ENCODE measurements around the gene PEX19.

PEX19 gene

DNA sequence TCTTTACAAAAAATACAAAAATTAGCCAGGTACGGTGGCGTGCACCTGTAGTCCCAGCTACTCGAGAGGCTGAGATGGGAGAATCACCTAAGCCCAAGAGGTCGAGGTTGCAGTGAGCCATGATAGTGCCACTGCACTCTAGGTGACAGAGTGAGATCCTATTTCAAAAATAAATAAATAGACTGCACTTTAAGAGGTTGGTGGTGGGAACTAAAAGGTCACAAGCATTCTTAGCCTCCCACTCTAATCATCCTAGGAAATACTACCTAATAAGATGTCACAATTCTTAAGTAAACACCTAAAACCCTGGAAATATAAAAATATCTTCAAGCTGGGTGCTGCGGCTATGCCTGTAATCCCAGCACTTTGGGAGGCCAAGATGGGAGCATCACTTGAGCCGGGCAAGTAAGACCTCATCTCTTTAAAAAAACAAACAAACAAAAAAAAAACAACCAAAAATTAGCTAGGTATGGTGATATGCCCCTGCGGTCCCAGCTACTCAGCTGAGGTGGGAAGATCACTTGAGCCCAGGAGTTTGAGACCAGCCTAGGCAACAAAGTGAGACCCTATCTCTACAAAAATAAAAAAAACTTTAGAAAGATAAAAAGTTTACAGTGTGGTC is 26.6 kb downstream of the PEX19 start:
- H3K4me1 ChIP-seq (ENCODE audit: control insufficient read depth in 2 of 2, insufficient read depth in 2 of 2, low read length in 2 of 2), result peaks cover 8 to 16% of the 10 kb centered on the region in 2 donors
- H3K9me3 ChIP-seq (ENCODE audit: control insufficient read depth in 2 of 2, low read length in 2 of 2), result no peaks in the 10 kb centered on the region
- no peak overlapping the region for H3K4me3 ChIP-seq (ENCODE audit: low read length in 2 of 2)
- peaks cover 0 to 3% of the 10 kb centered on the region in 2 donors for H3K36me3 ChIP-seq (ENCODE audit: control insufficient read depth in 2 of 2, insufficient read depth in 2 of 2, low read length in 2 of 2)
- no peak overlapping the region for H3K9ac ChIP-seq (ENCODE audit: low read depth in 1 of 2, low read length in 2 of 2)
- no peaks in the 10 kb centered on the region for H3K27me3 ChIP-seq (ENCODE audit: control insufficient read depth in 2 of 2, insufficient read depth in 2 of 2, low read length in 2 of 2)
- H3K27ac ChIP-seq (ENCODE audit: low read depth in 2 of 2, low read length in 2 of 2), result no peak overlapping the region

DNA sequence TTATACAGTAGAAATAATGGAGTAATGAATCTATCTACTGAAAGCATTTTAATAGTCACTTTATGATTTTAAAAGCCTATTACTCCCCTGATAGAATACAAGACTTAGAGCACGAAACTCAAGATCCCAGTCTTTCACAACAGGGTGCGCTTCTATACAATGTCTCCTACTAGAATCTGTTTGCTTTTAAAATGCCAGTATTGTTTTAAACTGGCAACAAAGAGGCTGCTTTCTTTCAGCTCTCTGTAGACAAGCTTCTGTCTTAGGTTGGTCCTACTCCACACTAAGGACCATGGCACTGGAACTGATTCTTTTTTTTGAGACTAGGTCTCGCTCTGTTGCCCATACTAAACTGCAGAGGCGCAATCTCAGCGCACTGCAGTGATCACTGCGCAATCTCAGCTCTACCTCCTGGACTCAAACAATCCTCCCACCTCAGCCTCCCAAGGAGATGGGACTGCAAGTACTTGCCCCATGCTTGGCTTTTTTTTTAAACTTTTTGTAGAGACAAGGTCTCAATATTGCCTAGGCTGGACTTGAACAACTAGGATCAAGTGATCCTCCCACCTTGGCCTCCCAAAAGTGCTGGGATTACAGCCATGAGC is 27.4 kb downstream of the PEX19 start:
- no peak overlapping the region for H3K9ac ChIP-seq (ENCODE audit: low read depth in 1 of 2, low read length in 2 of 2)
- H3K4me1 ChIP-seq (ENCODE audit: control insufficient read depth in 2 of 2, insufficient read depth in 2 of 2, low read length in 2 of 2), result peaks cover 8% of the 10 kb centered on the region in 2 donors
- H3K36me3 ChIP-seq (ENCODE audit: control insufficient read depth in 2 of 2, insufficient read depth in 2 of 2, low read length in 2 of 2), result peaks cover 0 to 3% of the 10 kb centered on the region in 2 donors
- no peak overlapping the region for H3K4me3 ChIP-seq (ENCODE audit: low read length in 2 of 2)
- H3K27me3 ChIP-seq (ENCODE audit: control insufficient read depth in 2 of 2, insufficient read depth in 2 of 2, low read length in 2 of 2), result no peaks in the 10 kb centered on the region
- H3K27ac ChIP-seq (ENCODE audit: low read depth in 2 of 2, low read length in 2 of 2), result no peak overlapping the region
- no peaks in the 10 kb centered on the region for H3K9me3 ChIP-seq (ENCODE audit: control insufficient read depth in 2 of 2, low read length in 2 of 2)

DNA sequence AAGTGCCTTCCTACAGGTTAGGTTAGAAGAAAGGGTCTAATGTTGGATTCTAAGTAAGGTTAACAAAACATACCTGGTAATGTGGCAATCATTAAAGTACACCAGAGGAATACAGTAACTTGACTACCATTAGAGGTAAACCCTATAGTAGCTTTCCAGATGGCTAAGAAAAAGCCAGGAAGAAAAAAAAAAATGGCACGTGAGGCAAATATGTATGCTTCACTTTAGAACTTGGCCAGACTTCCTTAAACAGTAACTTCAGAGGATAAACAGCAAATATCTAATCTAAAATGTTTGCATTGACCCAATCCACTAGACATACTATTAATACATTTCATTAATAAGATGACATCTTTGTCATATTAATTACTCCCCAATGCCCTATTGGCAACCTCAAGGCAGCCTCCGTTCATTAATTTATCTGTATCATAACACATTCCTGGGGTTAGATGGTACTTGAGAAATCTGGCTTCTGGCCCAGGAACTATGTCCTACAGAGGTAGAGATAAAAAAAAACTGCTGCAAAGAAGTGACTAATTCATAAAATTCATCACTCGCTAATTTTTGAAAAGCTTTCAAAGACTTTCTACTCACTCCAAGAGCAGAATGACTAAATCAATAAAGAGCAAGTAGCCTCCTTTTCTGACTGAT is 28.4 kb downstream of the PEX19 start:
- Histone ChIP-seq H3K27ac (ENCODE audit: low read depth in 2 of 2, low read length in 2 of 2) (no peak overlapping the region), H3K4me3 (ENCODE audit: low read length in 2 of 2) (no peak overlapping the region), H3K4me1 (ENCODE audit: control insufficient read depth in 2 of 2, insufficient read depth in 2 of 2, low read length in 2 of 2) (peaks cover 8% of the 10 kb centered on the region in 2 donors), H3K9ac (ENCODE audit: low read depth in 1 of 2, low read length in 2 of 2) (no peak overlapping the region), H3K9me3 (ENCODE audit: control insufficient read depth in 2 of 2, low read length in 2 of 2) (no peaks in the 10 kb centered on the region), H3K36me3 (ENCODE audit: control insufficient read depth in 2 of 2, insufficient read depth in 2 of 2, low read length in 2 of 2) (peaks cover 0 to 3% of the 10 kb centered on the region in 2 donors), H3K27me3 (ENCODE audit: control insufficient read depth in 2 of 2, insufficient read depth in 2 of 2, low read length in 2 of 2) (no peaks in the 10 kb centered on the region)

DNA sequence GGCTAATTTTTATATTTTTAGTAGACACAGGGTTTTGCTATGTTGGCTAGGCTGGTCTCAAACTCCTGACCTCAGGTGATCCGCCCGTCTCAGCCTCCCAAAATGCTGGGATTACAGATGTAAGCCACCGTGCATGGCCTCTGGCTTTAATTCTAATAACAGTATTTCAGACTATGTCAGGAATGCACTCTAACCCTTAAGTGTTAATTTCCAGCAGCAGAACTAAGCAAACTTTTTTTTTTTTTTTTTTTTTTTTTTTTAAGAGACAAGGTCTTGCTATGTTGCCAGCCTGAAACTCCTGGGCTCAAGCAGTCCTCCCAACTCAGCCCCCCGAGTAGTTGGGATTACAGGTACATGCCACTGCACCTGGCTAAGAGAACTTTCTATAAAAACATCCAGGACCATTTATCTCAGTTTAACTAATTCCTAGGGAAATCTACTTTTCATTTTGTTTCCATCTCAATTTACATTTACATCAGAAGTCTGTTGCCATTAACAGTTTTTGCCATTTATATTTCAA is 29.1 kb downstream of the PEX19 start:
- no peak overlapping the region for H3K4me3 ChIP-seq (ENCODE audit: low read length in 2 of 2)
- peaks cover 2 to 4% of the 10 kb centered on the region in 2 donors for H3K4me1 ChIP-seq (ENCODE audit: control insufficient read depth in 2 of 2, insufficient read depth in 2 of 2, low read length in 2 of 2)
- no peak overlapping the region for H3K9ac ChIP-seq (ENCODE audit: low read depth in 1 of 2, low read length in 2 of 2)
- peaks cover 0 to 6% of the 10 kb centered on the region in 2 donors for H3K36me3 ChIP-seq (ENCODE audit: control insufficient read depth in 2 of 2, insufficient read depth in 2 of 2, low read length in 2 of 2)
- no peaks in the 10 kb centered on the region for H3K9me3 ChIP-seq (ENCODE audit: control insufficient read depth in 2 of 2, low read length in 2 of 2)
- H3K27me3 ChIP-seq (ENCODE audit: control insufficient read depth in 2 of 2, insufficient read depth in 2 of 2, low read length in 2 of 2), result no peaks in the 10 kb centered on the region
- no peak overlapping the region for H3K27ac ChIP-seq (ENCODE audit: low read depth in 2 of 2, low read length in 2 of 2)

DNA sequence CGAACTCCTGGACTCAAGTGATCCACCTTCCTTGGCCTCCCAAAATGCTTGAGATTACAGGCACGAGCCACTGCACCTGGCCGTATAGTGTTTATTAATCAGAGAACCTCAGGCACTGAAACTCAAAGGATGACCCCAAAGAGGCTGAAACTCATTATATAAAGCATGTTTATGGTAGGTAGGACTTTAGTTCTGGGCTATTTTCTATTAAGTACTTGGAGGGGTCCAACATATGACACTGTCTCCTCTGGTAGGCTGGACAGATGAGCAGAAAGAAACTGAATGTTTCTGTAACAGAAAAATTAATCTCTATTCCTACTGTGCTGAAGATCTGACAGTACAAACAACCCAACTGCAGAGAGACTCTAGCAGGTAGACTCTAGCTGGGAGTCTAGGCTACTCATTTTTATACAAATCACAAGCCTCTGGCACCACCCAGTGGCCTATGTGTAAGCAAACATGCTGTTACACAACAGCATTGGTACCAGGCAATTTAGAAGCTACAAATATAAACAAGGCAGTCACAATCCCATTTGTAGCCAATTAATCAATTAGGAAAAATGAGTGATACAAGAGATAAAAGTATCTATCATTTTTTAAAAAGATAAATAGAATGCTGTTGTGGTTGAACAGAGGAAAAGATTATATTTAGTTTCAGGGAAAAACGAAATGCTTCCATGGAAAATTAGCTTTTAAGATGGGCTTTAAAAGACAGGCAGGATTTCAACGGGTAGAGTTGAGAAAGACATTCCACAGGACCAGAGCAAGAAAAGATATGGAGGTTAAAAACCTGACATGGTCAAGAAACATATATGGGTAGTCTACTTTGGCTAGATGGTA is 33.0 kb downstream of the PEX19 start:
- H3K36me3 ChIP-seq (ENCODE audit: control insufficient read depth in 2 of 2, insufficient read depth in 2 of 2, low read length in 2 of 2), result peaks cover 0 to 7% of the 10 kb centered on the region in 2 donors
- H3K4me3 ChIP-seq (ENCODE audit: low read length in 2 of 2), result no peak overlapping the region
- no peak overlapping the region for H3K27ac ChIP-seq (ENCODE audit: low read depth in 2 of 2, low read length in 2 of 2)
- no peaks in the 10 kb centered on the region for H3K4me1 ChIP-seq (ENCODE audit: control insufficient read depth in 2 of 2, insufficient read depth in 2 of 2, low read length in 2 of 2)
- H3K9ac ChIP-seq (ENCODE audit: low read depth in 1 of 2, low read length in 2 of 2), result no peak overlapping the region
- no peaks in the 10 kb centered on the region for H3K27me3 ChIP-seq (ENCODE audit: control insufficient read depth in 2 of 2, insufficient read depth in 2 of 2, low read length in 2 of 2)
- no peaks in the 10 kb centered on the region for H3K9me3 ChIP-seq (ENCODE audit: control insufficient read depth in 2 of 2, low read length in 2 of 2)

DNA sequence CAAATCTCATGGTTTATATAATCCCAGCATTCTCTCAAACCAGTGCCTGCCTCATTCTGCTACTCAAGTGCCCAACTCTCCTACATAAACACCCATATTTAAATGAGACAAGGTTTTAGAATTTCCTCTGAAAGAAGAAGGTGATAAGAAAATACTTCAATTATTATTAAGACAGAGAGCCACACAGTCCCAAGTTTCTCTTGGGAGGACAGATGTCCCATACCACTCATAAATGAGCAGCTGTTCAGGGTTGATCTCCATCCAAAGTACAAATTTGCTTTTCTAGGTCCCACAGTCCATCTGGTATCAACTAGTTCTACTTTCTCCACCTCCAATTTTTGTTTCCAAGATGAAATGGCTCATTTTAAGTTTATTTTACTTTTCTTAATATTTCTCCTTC is 33.9 kb downstream of the PEX19 start:
- H3K4me1 ChIP-seq (ENCODE audit: control insufficient read depth in 2 of 2, insufficient read depth in 2 of 2, low read length in 2 of 2), result no peaks in the 10 kb centered on the region
- H3K27me3 ChIP-seq (ENCODE audit: control insufficient read depth in 2 of 2, insufficient read depth in 2 of 2, low read length in 2 of 2), result no peaks in the 10 kb centered on the region
- no peak overlapping the region for H3K27ac ChIP-seq (ENCODE audit: low read depth in 2 of 2, low read length in 2 of 2)
- H3K4me3 ChIP-seq (ENCODE audit: low read length in 2 of 2), result no peak overlapping the region
- H3K9me3 ChIP-seq (ENCODE audit: control insufficient read depth in 2 of 2, low read length in 2 of 2), result no peaks in the 10 kb centered on the region
- H3K36me3 ChIP-seq (ENCODE audit: control insufficient read depth in 2 of 2, insufficient read depth in 2 of 2, low read length in 2 of 2), result peaks cover 0 to 7% of the 10 kb centered on the region in 2 donors
- H3K9ac ChIP-seq (ENCODE audit: low read depth in 1 of 2, low read length in 2 of 2), result no peak overlapping the region

DNA sequence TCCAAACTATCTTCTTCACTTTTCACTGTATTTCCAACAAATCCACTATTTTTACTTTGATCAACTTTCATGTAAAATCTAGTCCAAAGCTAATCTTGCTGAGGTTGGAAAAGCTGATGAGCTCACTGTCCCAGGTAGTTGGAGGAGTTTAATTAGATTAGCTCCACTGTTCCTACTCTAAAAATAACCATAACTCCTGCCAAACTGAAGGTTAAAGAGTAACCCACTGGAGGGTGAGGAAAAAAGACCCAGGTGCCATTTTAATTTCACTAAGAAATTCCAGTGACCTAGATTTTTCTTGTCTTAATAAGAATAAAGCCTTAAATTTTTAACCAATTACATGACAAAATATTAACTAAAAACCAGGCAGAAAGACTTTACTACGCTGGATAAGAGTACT is 37.9 kb downstream of the PEX19 start:
- Histone ChIP-seq H3K4me1 (ENCODE audit: control insufficient read depth in 2 of 2, insufficient read depth in 2 of 2, low read length in 2 of 2) (no peaks in the 10 kb centered on the region), H3K9ac (ENCODE audit: low read depth in 1 of 2, low read length in 2 of 2) (no peak overlapping the region), H3K36me3 (ENCODE audit: control insufficient read depth in 2 of 2, insufficient read depth in 2 of 2, low read length in 2 of 2) (peaks cover 5 to 21% of the 10 kb centered on the region in 2 donors), H3K27me3 (ENCODE audit: control insufficient read depth in 2 of 2, insufficient read depth in 2 of 2, low read length in 2 of 2) (no peaks in the 10 kb centered on the region), H3K4me3 (ENCODE audit: low read length in 2 of 2) (no peak overlapping the region), H3K27ac (ENCODE audit: low read depth in 2 of 2, low read length in 2 of 2) (no peak overlapping the region), H3K9me3 (ENCODE audit: control insufficient read depth in 2 of 2, low read length in 2 of 2) (no peaks in the 10 kb centered on the region)

DNA sequence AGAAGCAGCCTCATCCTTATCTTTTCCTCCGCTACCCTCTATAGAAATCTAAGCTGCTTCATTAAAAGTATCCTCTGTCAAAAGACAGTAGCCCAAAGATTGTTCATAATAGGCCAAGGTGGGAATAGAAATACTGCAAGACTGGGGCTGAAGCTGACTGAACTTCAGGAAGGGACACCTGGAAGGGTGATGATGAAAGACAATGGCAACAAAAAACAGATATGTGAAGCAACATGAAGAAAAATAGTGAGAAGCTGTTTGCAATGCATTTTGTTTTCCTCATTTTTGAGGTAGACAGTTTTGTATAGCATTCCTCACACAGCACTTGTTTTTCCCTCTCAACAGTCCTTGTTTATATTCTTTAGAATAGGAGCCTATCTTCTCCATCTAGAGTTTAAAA is 39.5 kb downstream of the PEX19 start:
- Histone ChIP-seq H3K27ac (ENCODE audit: low read depth in 2 of 2, low read length in 2 of 2) (no peak overlapping the region), H3K4me1 (ENCODE audit: control insufficient read depth in 2 of 2, insufficient read depth in 2 of 2, low read length in 2 of 2) (no peaks in the 10 kb centered on the region), H3K36me3 (ENCODE audit: control insufficient read depth in 2 of 2, insufficient read depth in 2 of 2, low read length in 2 of 2) (peaks cover 5 to 22% of the 10 kb centered on the region in 2 donors), H3K9ac (ENCODE audit: low read depth in 1 of 2, low read length in 2 of 2) (no peak overlapping the region), H3K9me3 (ENCODE audit: control insufficient read depth in 2 of 2, low read length in 2 of 2) (no peaks in the 10 kb centered on the region), H3K27me3 (ENCODE audit: control insufficient read depth in 2 of 2, insufficient read depth in 2 of 2, low read length in 2 of 2) (no peaks in the 10 kb centered on the region), H3K4me3 (ENCODE audit: low read length in 2 of 2) (no peak overlapping the region)

DNA sequence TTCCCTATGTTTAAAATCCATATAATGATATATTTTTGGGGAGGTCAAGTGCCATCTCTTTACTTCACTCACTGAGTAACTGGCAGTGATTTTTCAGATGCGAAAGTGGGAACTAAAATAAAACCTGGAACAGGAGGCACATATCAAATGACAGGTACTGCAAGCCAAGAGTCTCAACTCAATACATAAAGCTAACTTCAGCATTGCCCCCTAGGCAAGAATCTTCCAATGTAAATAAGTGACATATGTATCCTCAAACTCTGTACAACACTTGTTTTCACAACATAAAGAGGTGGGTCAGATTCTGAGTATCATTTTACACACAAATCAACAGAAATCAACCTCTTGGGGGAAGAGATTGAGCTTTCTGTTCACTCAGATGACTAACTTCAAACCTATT is 40.7 kb downstream of the PEX19 start:
- H3K9ac ChIP-seq (ENCODE audit: low read depth in 1 of 2, low read length in 2 of 2), result no peak overlapping the region
- H3K4me3 ChIP-seq (ENCODE audit: low read length in 2 of 2), result no peak overlapping the region
- H3K27me3 ChIP-seq (ENCODE audit: control insufficient read depth in 2 of 2, insufficient read depth in 2 of 2, low read length in 2 of 2), result no peaks in the 10 kb centered on the region
- no peaks in the 10 kb centered on the region for H3K9me3 ChIP-seq (ENCODE audit: control insufficient read depth in 2 of 2, low read length in 2 of 2)
- peaks cover 15 to 32% of the 10 kb centered on the region in 2 donors for H3K36me3 ChIP-seq (ENCODE audit: control insufficient read depth in 2 of 2, insufficient read depth in 2 of 2, low read length in 2 of 2)
- H3K4me1 ChIP-seq (ENCODE audit: control insufficient read depth in 2 of 2, insufficient read depth in 2 of 2, low read length in 2 of 2), result no peaks in the 10 kb centered on the region
- H3K27ac ChIP-seq (ENCODE audit: low read depth in 2 of 2, low read length in 2 of 2), result no peak overlapping the region

Data from mucosa of rectum (tissue), 2 donors.